ENCODE data around the gene CLDN3. TPM values are rescaled to one million over a fixed set of nuclear protein-coding genes. Genes with fewer than 3 reads are reported as not detected.
A peak's percentile ranks its signal among the peaks of the same experiment; 100 is the strongest.

The CLDN3 gene
- total and polyA plus RNA-seq, 10 of the 15 experiments (the other 5 are each of a cell fraction or from before 2014, with no cell fraction given) = 0.05 TPM; not detected in 9

GRCh38 chr7:73799282-73800141, 29.4 kb upstream of the CLDN3 start:
- Histone ChIP-seq H3K4me2 (ENCODE audit: control insufficient read depth, insufficient read depth) (no peak overlapping the region), H3K79me2 (ENCODE audit: control insufficient read depth, insufficient read depth, low read length) (no peaks in the 10 kb centered on the region), H3K4me1 (ENCODE audit: control insufficient read depth, insufficient read depth, low read length) (no peaks in the 10 kb centered on the region), H3K9ac (ENCODE audit: control insufficient read depth, insufficient read depth, low read length) (no peak overlapping the region), H3K27me3 (replicated peaks in 1 of 2; ENCODE audit: control insufficient read depth in 2 of 2, insufficient read depth in 2 of 2, low read length in 1 of 2) (no peaks in the 10 kb centered on the region), H3K4me3 (no peak overlapping the region), H3K9me3 (replicated peaks; ENCODE audit: control insufficient read depth, insufficient read depth, low read length) (no peaks in the 10 kb centered on the region), H3K27ac (ENCODE audit: control insufficient read depth, insufficient read depth) (no peak overlapping the region), H2AFZ (ENCODE audit: control insufficient read depth, low read depth, low read length) (no peak overlapping the region), H3K36me3 (ENCODE audit: control insufficient read depth in 2 of 2, insufficient read depth in 2 of 2, low read length in 1 of 2) (no peaks in the 10 kb centered on the region), H4K20me1 (ENCODE audit: control insufficient read depth, insufficient read depth) (no peaks in the 10 kb centered on the region)
- 34% methylated on average over 10 of the region's 10 CpGs for WGBS (ENCODE audit: insufficient coverage, insufficient replicate concordance, low lambda C conversion rate, missing lambda C conversion rate)
- no TSS peak for BruUV-seq (replicated peaks)
- intact Hi-C loops (cut with micrococcal nuclease; ENCODE audit: unreplicated experiment) = no loop called here
- in situ Hi-C loops (cut with MboI) = no loop called here
- ChIA-PET POLR2A (no interaction called here), SMC1A (ENCODE audit: uncharacterized antibody, unreplicated experiment) (no interaction called here), RAD21 (ENCODE audit: unreplicated experiment) (no interaction called here), CTCF (no interaction called here)
- DNase-seq (ENCODE audit: low read depth, low spot score) = no peak
- FAIRE-seq = peak; percentile 7
- ATAC-seq = no peak
- TF ChIP-seq, protein P1, sequence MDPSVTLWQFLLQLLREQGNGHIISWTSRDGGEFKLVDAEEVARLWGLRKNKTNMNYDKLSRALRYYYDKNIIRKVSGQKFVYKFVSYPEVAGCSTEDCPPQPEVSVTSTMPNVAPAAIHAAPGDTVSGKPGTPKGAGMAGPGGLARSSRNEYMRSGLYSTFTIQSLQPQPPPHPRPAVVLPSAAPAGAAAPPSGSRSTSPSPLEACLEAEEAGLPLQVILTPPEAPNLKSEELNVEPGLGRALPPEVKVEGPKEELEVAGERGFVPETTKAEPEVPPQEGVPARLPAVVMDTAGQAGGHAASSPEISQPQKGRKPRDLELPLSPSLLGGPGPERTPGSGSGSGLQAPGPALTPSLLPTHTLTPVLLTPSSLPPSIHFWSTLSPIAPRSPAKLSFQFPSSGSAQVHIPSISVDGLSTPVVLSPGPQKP (IDR thresholded peaks at IDR 0.05; ENCODE audit: low read depth, low read length) = no peak
- no peak for TF ChIP-seq ZNF592 (IDR thresholded peaks at IDR 0.05)
- TF ChIP-seq MEF2A (IDR thresholded peaks at IDR 0.05; ENCODE audit: insufficient read depth, low read depth, low read length) = no peak
- no peak for TF ChIP-seq GABPA (IDR thresholded peaks at IDR 0.05; ENCODE audit: low read depth)
- TF ChIP-seq, protein P2, sequence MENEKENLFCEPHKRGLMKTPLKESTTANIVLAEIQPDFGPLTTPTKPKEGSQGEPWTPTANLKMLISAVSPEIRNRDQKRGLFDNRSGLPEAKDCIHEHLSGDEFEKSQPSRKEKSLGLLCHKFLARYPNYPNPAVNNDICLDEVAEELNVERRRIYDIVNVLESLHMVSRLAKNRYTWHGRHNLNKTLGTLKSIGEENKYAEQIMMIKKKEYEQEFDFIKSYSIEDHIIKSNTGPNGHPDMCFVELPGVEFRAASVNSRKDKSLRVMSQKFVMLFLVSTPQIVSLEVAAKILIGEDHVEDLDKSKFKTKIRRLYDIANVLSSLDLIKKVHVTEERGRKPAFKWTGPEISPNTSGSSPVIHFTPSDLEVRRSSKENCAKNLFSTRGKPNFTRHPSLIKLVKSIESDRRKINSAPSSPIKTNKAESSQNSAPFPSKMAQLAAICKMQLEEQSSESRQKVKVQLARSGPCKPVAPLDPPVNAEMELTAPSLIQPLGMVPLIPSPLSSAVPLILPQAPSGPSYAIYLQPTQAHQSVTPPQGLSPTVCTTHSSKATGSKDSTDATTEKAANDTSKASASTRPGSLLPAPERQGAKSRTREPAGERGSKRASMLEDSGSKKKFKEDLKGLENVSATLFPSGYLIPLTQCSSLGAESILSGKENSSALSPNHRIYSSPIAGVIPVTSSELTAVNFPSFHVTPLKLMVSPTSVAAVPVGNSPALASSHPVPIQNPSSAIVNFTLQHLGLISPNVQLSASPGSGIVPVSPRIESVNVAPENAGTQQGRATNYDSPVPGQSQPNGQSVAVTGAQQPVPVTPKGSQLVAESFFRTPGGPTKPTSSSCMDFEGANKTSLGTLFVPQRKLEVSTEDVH (IDR thresholded peaks at IDR 0.05; ENCODE audit: low read depth, partially characterized antibody) = no peak
- no peak for TF ChIP-seq SKIL (IDR thresholded peaks at IDR 0.05; ENCODE audit: low read depth, poor library complexity, severe bottlenecking)
- TF ChIP-seq SPI1 (IDR thresholded peaks at IDR 0.05; ENCODE audit: borderline replicate concordance, insufficient read depth, low read depth, low read length) = no peak
- TF ChIP-seq PKNOX1 (IDR thresholded peaks at IDR 0.05) = no peak

Data from GM12878 (cell line).